GM19397 (cell line): ENCODE results near the gene GDPD1.
"Not testable (repeated sequence)": the region's sequence is repeated elsewhere in the genome, so short reads cannot be mapped to it uniquely, and the experiment has no call there.

Source experiments
- ATAC-seq: cut with Tn5 transposase; IDR thresholded peaks from one replicate; pipeline ENCODE4 v1.9.1; 2021; ENCODE audit warnings: mild to moderate bottlenecking, moderate library complexity; ENCODE audit not compliant: unreplicated experiment

GDPD1 gene

DNA sequence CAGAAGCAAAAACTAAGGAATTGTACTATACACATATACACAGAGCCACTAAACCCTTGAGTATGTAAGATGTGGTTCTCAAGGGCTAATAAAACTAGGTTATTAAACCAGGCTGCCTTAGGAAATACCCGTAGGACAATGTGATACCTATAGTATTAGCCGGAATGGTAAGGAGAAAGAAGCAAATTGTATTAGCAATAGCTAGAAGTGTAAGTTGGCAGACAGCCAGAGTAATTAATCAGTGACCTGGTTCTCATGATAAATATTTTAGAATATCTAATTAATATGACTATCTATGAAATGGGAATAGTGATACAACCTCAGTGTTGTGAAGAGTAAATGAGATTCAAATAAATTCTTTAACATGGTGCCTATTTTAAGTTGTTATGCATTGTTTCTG is 18.6 kb downstream of the GDPD1 start:
- no peak for ATAC-seq

DNA sequence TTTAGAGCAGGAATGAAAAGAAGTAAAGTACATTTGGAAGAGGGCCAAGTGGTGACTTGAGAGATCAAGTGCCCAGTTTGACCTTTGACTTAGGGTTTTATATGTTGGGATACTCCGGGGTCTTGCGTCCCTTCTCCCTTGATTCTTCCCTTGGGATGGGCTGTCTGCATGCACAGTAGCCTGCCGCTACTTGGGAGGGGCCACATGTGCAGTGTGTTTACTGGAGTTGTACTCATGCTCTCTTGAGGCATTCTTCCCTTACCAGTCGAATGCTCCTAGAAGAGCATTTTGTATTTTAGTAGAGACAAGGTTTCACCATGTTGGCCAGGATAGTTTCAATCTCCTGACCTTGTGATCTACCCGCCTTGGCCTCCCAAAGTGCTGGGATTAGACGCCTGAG is 23.8 kb downstream of the GDPD1 start:
- ATAC-seq: no peak

GRCh38 chr17:59254742-59255141 is 34.4 kb downstream of the GDPD1 start:
- no peak for ATAC-seq

- ATAC-seq: no peak
Observed at GRCh38 chr17:59257101-59257500, 36.8 kb downstream of the GDPD1 start.

DNA sequence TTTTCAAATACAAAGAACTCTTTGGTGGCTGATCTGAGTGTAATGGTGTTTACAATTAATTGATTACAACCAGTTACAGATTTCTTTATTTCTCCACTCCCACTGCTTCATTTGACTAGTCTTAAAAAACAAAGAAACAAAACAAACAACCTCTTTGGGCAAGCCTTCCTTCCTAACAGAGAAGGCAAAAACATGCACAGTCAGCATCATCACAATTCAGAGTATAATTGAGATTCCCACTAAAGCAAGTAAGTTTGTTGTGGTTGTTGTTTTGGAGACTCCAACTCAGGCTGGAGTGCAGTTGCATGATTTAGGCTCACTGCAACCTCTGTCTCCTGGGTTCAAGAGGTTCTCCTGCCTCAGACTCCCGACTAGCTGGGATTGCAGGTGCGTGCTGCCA is 40.4 kb downstream of the GDPD1 start:
- ATAC-seq: no peak

DNA sequence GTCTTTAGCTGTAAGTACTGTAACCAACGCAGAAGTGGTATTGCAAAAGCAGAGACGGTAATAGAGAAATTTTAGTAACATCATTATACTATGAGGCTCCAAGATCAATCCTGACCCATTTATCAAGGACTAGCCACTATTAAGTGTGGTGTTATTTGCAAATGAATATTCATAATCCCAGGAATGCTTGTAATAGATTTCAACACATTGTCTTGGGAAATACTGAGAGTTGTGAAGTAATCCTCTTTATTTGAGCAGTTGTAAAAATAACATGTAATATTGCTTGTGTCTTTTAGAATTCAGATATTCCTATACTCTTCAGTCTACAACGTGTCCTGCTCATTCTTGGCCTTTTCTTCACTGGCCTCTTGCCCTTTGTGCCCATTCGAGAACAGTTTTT is 46.4 kb downstream of the GDPD1 start:
- no peak for ATAC-seq

GRCh38 chr17:59267776-59268175 is 47.5 kb downstream of the GDPD1 start:
- ATAC-seq: no peak

DNA sequence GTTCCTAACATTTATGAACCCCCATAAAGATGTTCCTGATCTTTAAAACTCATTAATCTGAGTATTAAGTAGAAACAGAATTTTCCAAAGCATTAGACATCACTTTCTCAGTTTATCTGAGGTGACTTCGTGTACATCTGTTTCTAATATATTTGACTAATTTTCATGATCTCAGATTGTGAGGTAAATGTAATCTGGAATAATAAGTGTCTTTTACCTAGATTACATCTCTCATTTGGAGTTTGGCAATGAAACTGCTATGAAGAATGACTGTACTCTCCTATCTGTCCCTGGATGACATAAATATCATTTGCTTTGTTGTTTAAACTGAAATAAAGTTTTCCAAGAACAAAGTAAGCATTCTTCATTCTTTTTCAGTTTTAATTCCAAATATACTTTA is 55.3 kb downstream of the GDPD1 start:
- no peak for ATAC-seq

- no peak for ATAC-seq
Observed at GRCh38 chr17:59277031-59277430, 56.7 kb downstream of the GDPD1 start.

- ATAC-seq: no peak
Observed at GRCh38 chr17:59278406-59278805, 58.1 kb downstream of the GDPD1 start.

DNA sequence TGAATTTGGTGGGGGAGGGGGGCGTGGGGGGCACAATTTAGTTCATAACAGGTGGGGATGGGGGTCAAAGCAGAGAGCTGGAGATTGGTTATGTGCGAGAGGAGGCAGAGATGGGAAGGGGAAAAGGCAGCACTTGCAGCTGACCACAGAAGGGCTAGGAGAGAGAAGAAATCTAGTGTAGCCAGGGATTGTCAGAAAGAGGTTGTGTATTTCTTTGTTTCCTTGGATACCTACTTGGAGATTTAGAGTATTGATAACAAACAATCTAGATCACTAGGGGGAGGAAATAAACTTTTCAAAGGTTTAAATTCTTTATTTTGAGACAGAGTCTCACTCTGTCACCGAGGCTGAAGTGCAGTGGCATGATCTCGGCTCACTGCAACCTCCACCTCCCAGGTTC is 64.0 kb downstream of the GDPD1 start:
- no peak for ATAC-seq

DNA sequence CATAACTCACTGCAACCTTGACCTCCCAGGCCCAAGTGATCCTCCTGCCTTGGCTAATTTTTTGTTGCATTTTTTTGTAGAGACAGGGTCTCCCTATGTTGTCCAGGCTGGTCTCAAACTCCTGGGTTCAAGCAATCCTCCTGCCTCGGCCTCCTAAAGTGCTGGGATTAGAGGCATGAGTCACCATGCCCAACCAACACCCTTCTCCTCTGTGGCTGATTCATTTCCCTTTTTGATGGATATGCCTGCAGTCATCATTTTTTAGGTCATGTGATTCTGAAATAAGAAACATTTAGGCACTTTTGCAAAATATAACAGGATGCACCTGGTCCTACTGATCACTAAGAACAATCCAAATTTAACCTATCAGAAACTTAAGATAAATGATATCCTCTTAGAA is 67.1 kb downstream of the GDPD1 start:
- ATAC-seq: no peak

DNA sequence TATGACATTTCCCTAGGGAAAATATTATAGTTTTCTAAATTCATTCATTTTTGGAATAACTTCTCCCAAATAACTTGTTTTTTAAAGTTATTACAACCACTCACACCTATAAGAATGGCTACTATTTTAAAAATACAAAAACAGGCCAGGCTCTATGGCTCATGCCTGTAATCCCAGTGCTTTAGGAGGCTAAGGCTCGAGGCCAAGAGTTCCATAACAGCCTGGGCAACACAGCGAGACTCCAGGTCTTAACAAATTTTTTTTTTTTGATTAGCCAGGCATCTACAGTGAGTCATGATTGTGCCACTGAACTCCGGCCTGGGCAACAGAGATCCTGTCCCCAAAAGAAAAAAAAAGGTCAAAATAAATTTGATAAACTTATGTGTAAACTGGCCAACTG is 67.6 kb downstream of the GDPD1 start:
- no peak for ATAC-seq

DNA sequence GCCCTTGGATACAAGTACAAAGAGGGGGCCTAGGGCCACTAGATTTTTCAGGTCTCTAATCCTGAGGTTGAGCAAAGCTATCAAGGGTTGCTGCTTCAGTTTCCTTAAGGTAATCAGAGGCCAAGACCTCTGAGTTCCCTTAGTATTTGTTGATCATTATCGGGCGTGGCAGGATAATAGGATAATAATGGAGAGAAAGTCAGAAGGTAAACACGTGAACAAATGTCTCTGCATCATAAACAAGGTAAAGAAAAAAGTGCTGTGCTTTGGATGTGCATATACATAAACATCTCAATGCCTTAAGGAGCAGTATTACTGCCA is 69.6 kb downstream of the GDPD1 start:
- ATAC-seq: no peak

DNA sequence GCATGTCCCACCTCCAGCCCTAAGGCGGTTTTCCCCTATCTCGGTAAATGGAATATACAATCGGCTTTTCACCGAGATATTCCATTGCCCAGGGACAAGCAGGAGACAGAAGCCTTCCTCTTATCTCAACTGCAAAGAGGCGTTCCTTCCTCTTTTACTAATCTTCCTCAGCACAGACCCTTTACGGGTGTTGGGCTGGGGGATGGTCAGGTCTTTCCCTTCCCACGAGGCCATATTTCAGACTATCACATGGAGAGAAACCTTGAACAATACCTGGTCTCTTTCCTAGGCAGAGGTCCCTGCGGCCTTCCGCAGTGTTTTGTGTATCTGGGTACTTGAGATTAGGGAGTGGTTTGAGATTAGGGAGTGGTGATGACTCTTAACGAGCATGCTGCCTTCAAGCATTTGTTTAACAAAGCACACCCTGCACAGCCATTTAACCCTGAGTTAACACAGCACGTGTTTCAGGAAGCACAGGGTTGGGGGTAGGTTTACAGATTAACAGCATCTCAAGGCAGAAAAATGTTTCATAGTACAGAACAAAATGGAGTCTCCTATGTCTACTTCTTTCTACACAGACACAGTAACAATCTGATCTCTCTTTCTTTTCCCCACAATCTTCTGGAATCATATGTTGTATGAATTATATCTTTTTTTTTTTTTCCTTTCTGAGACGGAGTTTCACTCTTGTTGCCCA is 70.1 kb downstream of the GDPD1 start:
- not testable (repeated sequence) for ATAC-seq

- ATAC-seq: no peak
Observed at GRCh38 chr17:59292174-59292523, 71.8 kb downstream of the GDPD1 start.

- no peak for ATAC-seq
Observed at GRCh38 chr17:59296190-59296589, 75.9 kb downstream of the GDPD1 start.

- ATAC-seq: no peak
Observed at GRCh38 chr17:59298521-59298920, 78.2 kb downstream of the GDPD1 start.

DNA sequence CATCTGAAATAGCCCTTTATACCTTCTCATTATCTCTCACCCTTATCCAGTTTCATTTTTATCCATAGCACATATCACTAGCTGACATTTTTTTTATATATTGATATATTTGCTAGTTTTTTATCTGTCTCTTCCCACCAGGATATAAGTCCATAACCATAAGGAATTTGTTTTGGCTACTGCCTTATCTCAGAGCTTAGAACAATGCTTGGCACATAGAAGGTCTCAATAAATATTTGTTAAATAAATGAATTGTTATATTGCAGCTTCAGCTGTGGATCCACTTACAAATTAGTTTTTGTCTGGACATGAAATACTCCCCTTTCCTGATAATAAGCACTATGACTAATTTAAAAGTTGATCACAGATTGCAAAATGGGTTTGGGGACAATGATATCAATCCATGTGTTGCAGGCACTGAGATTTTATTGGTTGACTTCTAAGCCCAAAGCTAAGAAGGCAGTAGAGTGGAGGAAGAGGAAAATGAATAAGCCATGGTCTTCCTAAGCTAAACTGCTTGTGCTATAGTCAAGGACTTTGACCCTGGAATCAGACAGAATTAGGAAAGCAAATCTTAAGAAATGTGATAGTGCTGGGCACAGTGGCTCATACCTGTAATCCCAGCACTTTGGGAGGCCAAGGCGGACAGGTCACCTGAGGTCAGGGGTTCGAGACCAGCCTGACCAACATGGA is 79.2 kb downstream of the GDPD1 start:
- no peak for ATAC-seq

- ATAC-seq: no peak
Observed at GRCh38 chr17:59300941-59301340, 80.6 kb downstream of the GDPD1 start.

DNA sequence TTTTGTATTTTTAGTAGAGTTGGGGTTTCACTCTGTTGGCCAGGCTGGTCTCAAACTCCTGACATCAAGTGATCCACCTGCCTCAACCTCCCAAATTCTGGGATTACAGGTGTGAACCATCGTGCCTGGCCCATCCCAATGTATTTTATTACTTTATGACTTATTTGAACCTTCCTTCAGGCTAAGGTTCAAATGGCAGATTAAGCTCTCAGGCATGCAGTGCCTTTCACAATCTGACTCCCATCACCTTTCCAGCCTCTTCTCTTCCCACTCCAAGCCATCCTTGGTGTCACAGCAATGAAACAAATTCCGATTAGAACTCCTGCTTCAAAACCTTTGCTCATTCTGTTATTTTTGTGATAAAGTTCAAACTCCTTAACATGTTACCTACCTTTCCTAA is 84.5 kb downstream of the GDPD1 start:
- ATAC-seq: no peak

DNA sequence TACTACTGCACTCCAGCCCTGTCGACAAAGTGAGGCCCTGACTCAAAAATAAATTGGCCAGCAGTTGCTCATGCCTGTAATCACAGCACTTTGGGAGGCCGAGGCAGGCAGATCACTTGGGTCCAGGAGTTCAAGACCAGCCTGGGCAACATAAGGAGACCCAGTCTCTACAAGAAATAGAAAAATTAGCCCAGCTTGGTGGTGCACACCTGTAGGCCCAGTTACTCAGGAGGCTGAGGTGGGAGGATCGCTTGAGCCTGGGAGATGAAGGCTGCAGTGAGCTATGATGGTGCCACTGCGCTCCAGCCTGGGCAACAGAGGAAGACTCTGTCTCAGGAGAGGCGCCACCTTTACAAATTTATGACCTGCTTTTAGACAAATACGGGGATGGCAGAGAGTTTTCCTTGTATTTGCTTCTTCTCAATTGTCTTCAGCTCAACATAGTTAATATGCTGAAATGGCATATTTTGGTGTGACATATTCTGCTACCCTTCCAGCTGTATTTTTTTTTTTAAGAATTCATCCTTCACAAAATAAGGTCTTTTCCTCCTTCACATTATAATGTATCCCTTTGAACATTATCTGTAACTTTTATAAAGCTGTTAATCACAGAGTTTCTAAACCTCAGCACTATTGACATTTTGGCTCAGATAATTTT is 90.1 kb downstream of the GDPD1 start:
- ATAC-seq: no peak
